ENCODE measurements around the gene CRX. TPM values are rescaled to one million over a fixed set of nuclear protein-coding genes. Genes with fewer than 3 reads are reported as not detected.

Gene CRX
- total and polyA plus RNA-seq, 2 of the 13 experiments (the other 11 are each of a cell fraction or from before 2014, with no cell fraction given), result not detected

GRCh38 chr19:47778049-47778953 is 43.4 kb upstream of the CRX start, which contains the start of gene SELENOW (continued):
- peak; percentile 59; the same call in 1 of the 2 replicates for TF ChIP-seq ZNF839 (CRISPR knock-in tag; IDR thresholded peaks at IDR 0.05; ENCODE audit: borderline replicate concordance)
- TF ChIP-seq SOX13 (IDR thresholded peaks at IDR 0.05), result no peak
- TF ChIP-seq SOX13 (CRISPR knock-in tag; conservative IDR thresholded peaks at IDR 0.05 in 1 of 2, IDR thresholded peaks at IDR 0.05 in 1 of 2), result no peak; a peak in 1 of 4 replicates
- TF ChIP-seq, protein P1, sequence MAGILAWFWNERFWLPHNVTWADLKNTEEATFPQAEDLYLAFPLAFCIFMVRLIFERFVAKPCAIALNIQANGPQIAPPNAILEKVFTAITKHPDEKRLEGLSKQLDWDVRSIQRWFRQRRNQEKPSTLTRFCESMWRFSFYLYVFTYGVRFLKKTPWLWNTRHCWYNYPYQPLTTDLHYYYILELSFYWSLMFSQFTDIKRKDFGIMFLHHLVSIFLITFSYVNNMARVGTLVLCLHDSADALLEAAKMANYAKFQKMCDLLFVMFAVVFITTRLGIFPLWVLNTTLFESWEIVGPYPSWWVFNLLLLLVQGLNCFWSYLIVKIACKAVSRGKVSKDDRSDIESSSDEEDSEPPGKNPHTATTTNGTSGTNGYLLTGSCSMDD (CRISPR knock-in tag; IDR thresholded peaks at IDR 0.05), result no peak
- TF ChIP-seq ZNF678 (CRISPR knock-in tag; IDR thresholded peaks at IDR 0.05), result no peak
- TF ChIP-seq, protein P2, sequence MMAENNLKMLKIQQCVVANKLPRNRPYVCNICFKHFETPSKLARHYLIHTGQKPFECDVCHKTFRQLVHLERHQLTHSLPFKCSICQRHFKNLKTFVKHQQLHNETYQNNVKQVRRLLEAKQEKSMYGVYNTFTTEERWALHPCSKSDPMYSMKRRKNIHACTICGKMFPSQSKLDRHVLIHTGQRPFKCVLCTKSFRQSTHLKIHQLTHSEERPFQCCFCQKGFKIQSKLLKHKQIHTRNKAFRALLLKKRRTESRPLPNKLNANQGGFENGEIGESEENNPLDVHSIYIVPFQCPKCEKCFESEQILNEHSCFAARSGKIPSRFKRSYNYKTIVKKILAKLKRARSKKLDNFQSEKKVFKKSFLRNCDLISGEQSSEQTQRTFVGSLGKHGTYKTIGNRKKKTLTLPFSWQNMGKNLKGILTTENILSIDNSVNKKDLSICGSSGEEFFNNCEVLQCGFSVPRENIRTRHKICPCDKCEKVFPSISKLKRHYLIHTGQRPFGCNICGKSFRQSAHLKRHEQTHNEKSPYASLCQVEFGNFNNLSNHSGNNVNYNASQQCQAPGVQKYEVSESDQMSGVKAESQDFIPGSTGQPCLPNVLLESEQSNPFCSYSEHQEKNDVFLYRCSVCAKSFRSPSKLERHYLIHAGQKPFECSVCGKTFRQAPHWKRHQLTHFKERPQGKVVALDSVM (CRISPR knock-in tag; IDR thresholded peaks at IDR 0.05), result peak; percentile 57
- peak; percentile 72; the same call in 1 of the 2 replicates for TF ChIP-seq ZNF556 (CRISPR knock-in tag; IDR thresholded peaks at IDR 0.05; ENCODE audit: borderline replicate concordance)
- TF ChIP-seq AKNA (CRISPR knock-in tag; IDR thresholded peaks at IDR 0.05; ENCODE audit: borderline replicate concordance), result no peak
- no peak for TF ChIP-seq RNF2 (conservative IDR thresholded peaks at IDR 0.05; ENCODE audit: low read depth)
- TF ChIP-seq ZNF777 (CRISPR knock-in tag; IDR thresholded peaks at IDR 0.05), result 0 out of 2 replicates have a peak, but pooled peaks have one; percentile 40
- no peak for TF ChIP-seq ZBTB3 (CRISPR knock-in tag; IDR thresholded peaks at IDR 0.05; ENCODE audit: borderline replicate concordance, low read depth)
- TF ChIP-seq KMT2B (CRISPR knock-in tag; IDR thresholded peaks at IDR 0.05), result no peak; the same call in 1 of the 2 replicates
- TF ChIP-seq, protein P3, sequence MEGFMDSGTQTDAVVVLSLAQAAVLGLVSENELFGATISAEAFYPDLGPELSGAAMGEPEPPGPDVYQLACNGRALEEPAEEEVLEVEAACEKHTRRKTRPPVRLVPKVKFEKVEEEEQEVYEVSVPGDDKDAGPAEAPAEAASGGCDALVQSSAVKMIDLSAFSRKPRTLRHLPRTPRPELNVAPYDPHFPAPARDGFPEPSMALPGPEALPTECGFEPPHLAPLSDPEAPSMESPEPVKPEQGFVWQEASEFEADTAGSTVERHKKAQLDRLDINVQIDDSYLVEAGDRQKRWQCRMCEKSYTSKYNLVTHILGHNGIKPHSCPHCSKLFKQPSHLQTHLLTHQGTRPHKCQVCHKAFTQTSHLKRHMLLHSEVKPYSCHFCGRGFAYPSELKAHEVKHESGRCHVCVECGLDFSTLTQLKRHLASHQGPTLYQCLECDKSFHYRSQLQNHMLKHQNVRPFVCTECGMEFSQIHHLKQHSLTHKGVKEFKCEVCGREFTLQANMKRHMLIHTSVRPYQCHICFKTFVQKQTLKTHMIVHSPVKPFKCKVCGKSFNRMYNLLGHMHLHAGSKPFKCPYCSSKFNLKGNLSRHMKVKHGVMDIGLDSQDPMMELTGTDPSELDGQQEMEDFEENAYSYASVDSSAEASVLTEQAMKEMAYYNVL (CRISPR knock-in tag; IDR thresholded peaks at IDR 0.05; ENCODE audit: borderline replicate concordance), result peak; percentile 41; the same call in 1 of the 2 replicates
- no peak for TF ChIP-seq ELF4 (CRISPR knock-in tag; IDR thresholded peaks at IDR 0.05; ENCODE audit: borderline replicate concordance)
- no peak for TF ChIP-seq RARG (CRISPR knock-in tag; IDR thresholded peaks at IDR 0.05; ENCODE audit: low read depth)
- no peak for TF ChIP-seq SSRP1 (CRISPR knock-in tag; IDR thresholded peaks at IDR 0.05)
- TF ChIP-seq HHEX (CRISPR knock-in tag; IDR thresholded peaks at IDR 0.05), result no peak
- no peak for TF ChIP-seq SMARCC2 (IDR thresholded peaks at IDR 0.05)
- TF ChIP-seq FOXO1 (CRISPR knock-in tag; IDR thresholded peaks at IDR 0.05), result no peak; the same call in 1 of the 2 replicates

Measured in HepG2 (cell line).